HL-60 (cell line): Measurements from ENCODE around the gene SDCBP2.

Experiments used
- GABPA ChIP-seq: IDR thresholded peaks from 2 replicates; pipeline ENCODE4 v1.6.1; 2012; ENCODE audit warnings: low read depth
- POLR2AphosphoS5 ChIP-seq: IDR thresholded peaks from 2 replicates; pipeline ENCODE4 v1.6.1; 2012; ENCODE audit warnings: low read depth
- SPI1 ChIP-seq: IDR thresholded peaks from 2 replicates; pipeline ENCODE4 v1.6.1; 2012; ENCODE audit warnings: low read depth, mild to moderate bottlenecking, borderline replicate concordance
- TF ChIP-seq, protein P1 (sequence below): IDR thresholded peaks from one replicate; pipeline ENCODE4 v1.5.1; 2011; ENCODE audit warnings: low read length, control low read depth, inconsistent platforms; ENCODE audit not compliant: insufficient read depth
- TF ChIP-seq, protein P2 (sequence below): IDR thresholded peaks from 2 replicates; pipeline ENCODE4 v1.6.1; 2012; ENCODE audit warnings: low read depth; ENCODE audit not compliant: insufficient replicate concordance

DNA sequence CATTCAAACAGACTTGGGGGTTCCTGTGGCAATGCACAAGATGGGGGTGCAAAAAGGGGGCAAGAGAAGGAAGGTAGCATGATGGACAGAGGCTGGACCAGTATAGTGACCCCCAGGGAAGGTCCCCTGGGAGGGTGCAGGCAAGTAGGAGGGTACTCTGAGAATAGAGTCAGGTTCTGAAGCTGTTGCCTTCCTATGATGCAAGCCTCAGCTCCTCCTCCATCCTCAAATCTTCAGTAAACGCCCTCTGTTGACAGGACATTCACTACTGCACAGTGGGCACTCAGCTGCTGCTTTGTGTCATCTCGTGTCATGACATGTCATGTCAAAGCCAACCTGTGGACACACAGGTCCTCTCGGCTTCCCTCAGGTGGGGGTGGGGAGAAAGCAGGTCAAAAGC, 5.8 kb upstream of the SDCBP2 start:
- TF ChIP-seq, protein P1, sequence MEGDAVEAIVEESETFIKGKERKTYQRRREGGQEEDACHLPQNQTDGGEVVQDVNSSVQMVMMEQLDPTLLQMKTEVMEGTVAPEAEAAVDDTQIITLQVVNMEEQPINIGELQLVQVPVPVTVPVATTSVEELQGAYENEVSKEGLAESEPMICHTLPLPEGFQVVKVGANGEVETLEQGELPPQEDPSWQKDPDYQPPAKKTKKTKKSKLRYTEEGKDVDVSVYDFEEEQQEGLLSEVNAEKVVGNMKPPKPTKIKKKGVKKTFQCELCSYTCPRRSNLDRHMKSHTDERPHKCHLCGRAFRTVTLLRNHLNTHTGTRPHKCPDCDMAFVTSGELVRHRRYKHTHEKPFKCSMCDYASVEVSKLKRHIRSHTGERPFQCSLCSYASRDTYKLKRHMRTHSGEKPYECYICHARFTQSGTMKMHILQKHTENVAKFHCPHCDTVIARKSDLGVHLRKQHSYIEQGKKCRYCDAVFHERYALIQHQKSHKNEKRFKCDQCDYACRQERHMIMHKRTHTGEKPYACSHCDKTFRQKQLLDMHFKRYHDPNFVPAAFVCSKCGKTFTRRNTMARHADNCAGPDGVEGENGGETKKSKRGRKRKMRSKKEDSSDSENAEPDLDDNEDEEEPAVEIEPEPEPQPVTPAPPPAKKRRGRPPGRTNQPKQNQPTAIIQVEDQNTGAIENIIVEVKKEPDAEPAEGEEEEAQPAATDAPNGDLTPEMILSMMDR = peak; percentile 1
- TF ChIP-seq POLR2AphosphoS5 (no peak), SPI1 (no peak), GABPA (no peak)
- TF ChIP-seq, protein P2, sequence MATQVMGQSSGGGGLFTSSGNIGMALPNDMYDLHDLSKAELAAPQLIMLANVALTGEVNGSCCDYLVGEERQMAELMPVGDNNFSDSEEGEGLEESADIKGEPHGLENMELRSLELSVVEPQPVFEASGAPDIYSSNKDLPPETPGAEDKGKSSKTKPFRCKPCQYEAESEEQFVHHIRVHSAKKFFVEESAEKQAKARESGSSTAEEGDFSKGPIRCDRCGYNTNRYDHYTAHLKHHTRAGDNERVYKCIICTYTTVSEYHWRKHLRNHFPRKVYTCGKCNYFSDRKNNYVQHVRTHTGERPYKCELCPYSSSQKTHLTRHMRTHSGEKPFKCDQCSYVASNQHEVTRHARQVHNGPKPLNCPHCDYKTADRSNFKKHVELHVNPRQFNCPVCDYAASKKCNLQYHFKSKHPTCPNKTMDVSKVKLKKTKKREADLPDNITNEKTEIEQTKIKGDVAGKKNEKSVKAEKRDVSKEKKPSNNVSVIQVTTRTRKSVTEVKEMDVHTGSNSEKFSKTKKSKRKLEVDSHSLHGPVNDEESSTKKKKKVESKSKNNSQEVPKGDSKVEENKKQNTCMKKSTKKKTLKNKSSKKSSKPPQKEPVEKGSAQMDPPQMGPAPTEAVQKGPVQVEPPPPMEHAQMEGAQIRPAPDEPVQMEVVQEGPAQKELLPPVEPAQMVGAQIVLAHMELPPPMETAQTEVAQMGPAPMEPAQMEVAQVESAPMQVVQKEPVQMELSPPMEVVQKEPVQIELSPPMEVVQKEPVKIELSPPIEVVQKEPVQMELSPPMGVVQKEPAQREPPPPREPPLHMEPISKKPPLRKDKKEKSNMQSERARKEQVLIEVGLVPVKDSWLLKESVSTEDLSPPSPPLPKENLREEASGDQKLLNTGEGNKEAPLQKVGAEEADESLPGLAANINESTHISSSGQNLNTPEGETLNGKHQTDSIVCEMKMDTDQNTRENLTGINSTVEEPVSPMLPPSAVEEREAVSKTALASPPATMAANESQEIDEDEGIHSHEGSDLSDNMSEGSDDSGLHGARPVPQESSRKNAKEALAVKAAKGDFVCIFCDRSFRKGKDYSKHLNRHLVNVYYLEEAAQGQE = no peak
